Retina (tissue), 1 donor: Measurements from ENCODE around the gene GBP2.

Source experiments
- DNase-seq: peaks from one replicate; pipeline ENCODE4 v3.0.0-alpha.2; 2016

The GBP2 gene

GRCh38 chr1:89064632-89065031 lies 61.3 kb downstream of the GBP2 start:
- DNase-seq = no peak

- DNase-seq = no peak
Observed at GRCh38 chr1:89063094-89063493, 62.8 kb downstream of the GBP2 start.

GRCh38 chr1:89060091-89060490 lies 65.8 kb downstream of the GBP2 start:
- DNase-seq = no peak
